HCT116 (cell line): Measurements from ENCODE around the gene TMEM269. TPM values are rescaled to one million over a fixed set of nuclear protein-coding genes. Genes with fewer than 3 reads are reported as not detected.

ENCODE experiments used
- ATAC-seq: fragments of 200-7000 bp; cut with Tn5 transposase; 2 replicates; pipeline ENCODE4 v1.9.1; 2020; ENCODE audit warnings: mild to moderate bottlenecking, moderate library complexity
- BruUV-seq: library from RNA; stranded (reverse); fragments of 400-500 nt; replicated peaks from 2 replicates; lab custom pipeline; 2021; lab: Mats Ljungman, UMichigan
- CTCF ChIA-PET: fragments of 300-600 bp; sonication (Branson Sonifier 250); formaldehyde crosslinking; loops from one replicate; lab custom pipeline; 2021; ENCODE audit warnings: antibody characterized with exemption; lab: Charles Lee
- POLR2A ChIA-PET: fragments of 300-600, 350-600 bp; sonication (Branson Sonifier 250); formaldehyde crosslinking; loops from one replicate; lab custom pipeline; 2021; ENCODE audit warnings: antibody characterized with exemption; lab: Charles Lee
- RAD21 ChIA-PET, 2 experiments: fragments of 300-600 bp; sonication (Branson Sonifier 250); formaldehyde crosslinking; loops; one replicate each; lab custom pipeline; 2023; ENCODE audit warnings: low total read pairs in 2 of 2; ENCODE audit not compliant: uncharacterized antibody in 2 of 2, unreplicated experiment in 2 of 2, low non-redundant PET in 1 of 2; lab: Charles Lee
- DNase-seq: peaks from one replicate; pipeline ENCODE4 v3.0.0-alpha.2; 2010; ENCODE audit warnings: low read depth, low spot score
- H2AFZ ChIP-seq: fragments of 200-600 bp; shearing (Covaris generic), sonication (generic); 2 replicates; pipeline ENCODE4 v1.6.1; 2017; ENCODE audit warnings: low read depth, mixed run types, mixed read lengths, antibody characterized with exemption, low read length; ENCODE audit not compliant: poor library complexity, severe bottlenecking
- H3K27ac ChIP-seq: 2 replicates; pipeline ENCODE4 v1.5.1; 2012; ENCODE audit warnings: low read depth, low read length
- H3K27me3 ChIP-seq: fragments of 200-600 bp; sonication (generic); 2 replicates; pipeline ENCODE4 v1.6.1; 2016; ENCODE audit warnings: mixed run types, low read length, mixed read lengths; ENCODE audit not compliant: insufficient read depth
- H3K36me3 ChIP-seq, 2 experiments: fragments of 200-500 bp in 1 of 2; fragments of 200-600 bp in 1 of 2; sonication (Bioruptor generic) in 1 of 2; sonication (generic) in 1 of 2; 2 replicates each; pipeline versions ENCODE4 v1.5.1 to v1.6.1; 2014 to 2016; ENCODE audit warnings: low read length in 2 of 2, inconsistent platforms in 1 of 2, mixed read lengths in 1 of 2, mixed run types in 1 of 2; ENCODE audit not compliant: insufficient read depth in 2 of 2, control insufficient read depth in 1 of 2
- H3K4me1 ChIP-seq, 2 experiments: fragments of 200-600 bp in 1 of 2; sonication (generic) in 1 of 2; 2 replicates each; pipeline versions ENCODE4 v1.5.1 to v1.6.1; 2012 to 2017; ENCODE audit warnings: low read length in 2 of 2, inconsistent platforms in 1 of 2, mild to moderate bottlenecking in 1 of 2, mixed read lengths in 1 of 2, mixed run types in 1 of 2, moderate library complexity in 1 of 2; ENCODE audit not compliant: insufficient read depth in 2 of 2, control insufficient read depth in 1 of 2
- H3K4me2 ChIP-seq: fragments of 200-600 bp; sonication (generic); 2 replicates; pipeline ENCODE4 v1.6.1; 2017; ENCODE audit warnings: mixed run types, low read length, mixed read lengths
- H3K4me3 ChIP-seq, 2 experiments: fragments of 200-600 bp in 1 of 2; sonication (generic) in 1 of 2; replicated peaks in 1 of 2; 2 replicates each; pipeline ENCODE4 v1.5.1; 2011 to 2016; ENCODE audit warnings: low read length in 2 of 2, control low read depth in 1 of 2, low read depth in 1 of 2, mild to moderate bottlenecking in 1 of 2, mixed read lengths in 1 of 2, mixed run types in 1 of 2
- H3K79me2 ChIP-seq: fragments of 200-600 bp; sonication (generic); 2 replicates; pipeline ENCODE4 v1.6.1; 2017; ENCODE audit warnings: mild to moderate bottlenecking, mixed run types, low read length, moderate library complexity, mixed read lengths; ENCODE audit not compliant: insufficient read depth
- H3K9ac ChIP-seq: fragments of 200-600 bp; sonication (generic); 2 replicates; pipeline ENCODE4 v1.6.1; 2016; ENCODE audit warnings: low read length, mixed read lengths
- H3K9me2 ChIP-seq: fragments of 200-600 bp; sonication (generic), shearing (Covaris generic); 2 replicates; pipeline ENCODE4 v1.6.1; 2017; ENCODE audit warnings: mixed run types, mild to moderate bottlenecking, moderate library complexity; ENCODE audit not compliant: insufficient read depth
- H3K9me3 ChIP-seq, 2 experiments: fragments of 200-500 bp in 1 of 2; fragments of 200-600 bp in 1 of 2; sonication (Bioruptor generic) in 1 of 2; sonication (generic) in 1 of 2; 2 replicates each; pipeline ENCODE4 v1.6.1; 2014 to 2017; ENCODE audit warnings: low read length in 2 of 2, mixed read lengths in 2 of 2, inconsistent platforms in 1 of 2, low read depth in 1 of 2, mild to moderate bottlenecking in 1 of 2, mixed run types in 1 of 2, moderate library complexity in 1 of 2; ENCODE audit not compliant: control insufficient read depth in 1 of 2, insufficient read depth in 1 of 2
- H4K20me1 ChIP-seq: fragments of 200-600 bp; sonication (generic), shearing (Covaris generic); 2 replicates; pipeline ENCODE4 v1.6.1; 2017; ENCODE audit warnings: mixed run types, mild to moderate bottlenecking, moderate library complexity; ENCODE audit not compliant: insufficient read depth
- ATF3 ChIP-seq: IDR thresholded peaks from 2 replicates; pipeline ENCODE4 v1.6.1; 2012
- ELF1 ChIP-seq: IDR thresholded peaks from 2 replicates; pipeline ENCODE4 v1.6.1; 2012; ENCODE audit warnings: low read depth, borderline replicate concordance
- EZH2phosphoT487 ChIP-seq: fragments of 200-600 bp; IDR thresholded peaks from 2 replicates; pipeline ENCODE4 v1.6.1; 2018; ENCODE audit warnings: antibody characterized with exemption, borderline replicate concordance
- JUND ChIP-seq: IDR thresholded peaks from 2 replicates; pipeline ENCODE4 v1.6.1; 2012
- MAX ChIP-seq: IDR thresholded peaks from 2 replicates; pipeline ENCODE4 v1.6.1; 2012
- RAD21 ChIP-seq: IDR thresholded peaks from 2 replicates; pipeline ENCODE4 v1.6.1; 2012; ENCODE audit warnings: low read depth, mild to moderate bottlenecking
- REST ChIP-seq: IDR thresholded peaks from 2 replicates; pipeline ENCODE4 v1.6.1; 2012; ENCODE audit warnings: low read depth
- SRF ChIP-seq: IDR thresholded peaks from 2 replicates; pipeline ENCODE4 v1.6.1; 2012; ENCODE audit warnings: low read depth
- TCF7L2 ChIP-seq: IDR thresholded peaks from 2 replicates; pipeline ENCODE4 v1.7.0; 2011; ENCODE audit warnings: borderline replicate concordance, inconsistent platforms; ENCODE audit not compliant: insufficient read depth, insufficient read length; ENCODE audit errors: extremely low read depth
- ZFX ChIP-seq: fragments of 450-650 bp; IDR thresholded peaks from 2 replicates; pipeline ENCODE4 v1.6.1; 2017
- ZNF274 ChIP-seq: fragments of 200-500 bp; sonication (Bioruptor generic); IDR thresholded peaks from 2 replicates; pipeline ENCODE4 v1.6.1; 2014; ENCODE audit warnings: mild to moderate bottlenecking, low read depth, low read length, inconsistent platforms
- intact Hi-C: fragments of 100-400 bp; cut with micrococcal nuclease; formaldehyde crosslinking; loops from 2 replicates; pipeline ENCODE4 v1.10.0; 2022
- total RNA-seq: library from RNA; stranded (reverse); gene quantifications from one replicate; pipeline ENCODE4 v1.2.1, GENCODE V29; 2021; ENCODE audit not compliant: unreplicated experiment

Gene TMEM269
- total RNA-seq, 1 experiment from 2014 or later = 0.34 TPM

- Histone ChIP-seq H4K20me1 (no peaks in the 10 kb centered on the region), H3K4me1 (peaks cover 11 to 28% of the 10 kb centered on the region in 2 experiments; a peak in 3 of 4 replicates), H3K4me3 (peak overlapping the region; percentile 35 to 82), H3K36me3 (no peaks in the 10 kb centered on the region), H2AFZ (no peak overlapping the region), H3K9me2 (no peaks in the 10 kb centered on the region), H3K27me3 (no peaks in the 10 kb centered on the region), H3K9ac (peak overlapping the region; percentile 85), H3K27ac (0 out of 2 replicates have a peak overlapping the region, but pooled peaks have one; percentile 92), H3K4me2 (peak overlapping the region; percentile 97), H3K79me2 (0 out of 2 replicates have a peak, but pooled peaks cover 3% of the 10 kb centered on the region), H3K9me3 (no peaks in the 10 kb centered on the region)
- ChIA-PET POLR2A (interaction anchor here (0.6 to 3.3 kb wide), 4 partner anchors 10 to 38 kb away, joined by 3 to 14 read pairs (median 4); partner anchors contain the start of gene ZNF691), CTCF (interaction anchor here (0.5 to 1.4 kb wide), 2 partner anchors 29 to 256 kb away, joined by 3 read pairs; partner anchors contain the start of gene ZNF691), RAD21 (interaction anchor here in 1 of 2 experiments (1.6 kb wide), 1 partner anchor 256 kb away, joined by 5 read pairs; no protein-coding TSS in a partner anchor)
- ATAC-seq (no peak), DNase-seq (no peak)
- intact Hi-C loops = no loop called here
- no TSS peak for BruUV-seq
- TF ChIP-seq ZFX (no peak), RAD21 (no peak), ELF1 (no peak), EZH2phosphoT487 (no peak), SRF (no peak), ZNF274 (no peak), MAX (no peak), JUND (no peak), TCF7L2 (no peak), REST (no peak), ATF3 (no peak)
These were observed 32.6 kb downstream of the TMEM269 start for GRCh38 chr1:42817440-42817767.
